Mesenchymal stem cell (in vitro differentiated cells and primary cell): ENCODE data around the gene FOXO6.

Experiments used
- DNase-seq: peaks from one replicate; pipeline ENCODE4 v3.0.0-alpha.2; 2013
- H2AFZ ChIP-seq: one replicate; pipeline ENCODE4 v1.6.1; 2013; ENCODE audit warnings: low read depth, mild to moderate bottlenecking, control low read depth, inconsistent platforms, low read length, moderate library complexity
- H2AK5ac ChIP-seq: 2 replicates; pipeline ENCODE4 v1.6.1; 2013; ENCODE audit warnings: low read length, moderate library complexity, mild to moderate bottlenecking, inconsistent platforms; ENCODE audit not compliant: severe bottlenecking
- H2BK120ac ChIP-seq: one replicate; pipeline ENCODE4 v1.6.1; 2013; ENCODE audit warnings: low read depth, mild to moderate bottlenecking, inconsistent platforms, low read length, moderate library complexity
- H2BK12ac ChIP-seq, 2 experiments: one replicate each; pipeline ENCODE4 v1.6.1; 2013; ENCODE audit warnings: inconsistent platforms in 2 of 2, low read length in 2 of 2, mild to moderate bottlenecking in 2 of 2, moderate library complexity in 2 of 2, control low read depth in 1 of 2
- H2BK15ac ChIP-seq: one replicate; pipeline ENCODE4 v1.6.1; 2013; ENCODE audit warnings: mild to moderate bottlenecking, low read depth, inconsistent platforms; ENCODE audit not compliant: poor library complexity, severe bottlenecking
- H2BK5ac ChIP-seq: 2 replicates; pipeline ENCODE4 v1.6.1; 2013; ENCODE audit warnings: low read depth, mild to moderate bottlenecking, low read length, control low read depth, inconsistent platforms; ENCODE audit not compliant: poor library complexity, severe bottlenecking
- H3K14ac ChIP-seq, 2 experiments: one replicate each; pipeline ENCODE4 v1.6.1; 2013; ENCODE audit warnings: inconsistent platforms in 2 of 2, low read length in 2 of 2, control low read depth in 1 of 2, mild to moderate bottlenecking in 1 of 2, moderate library complexity in 1 of 2
- H3K18ac ChIP-seq, 2 experiments: one replicate each; pipeline ENCODE4 v1.6.1; 2013; ENCODE audit warnings: inconsistent platforms in 2 of 2, low read length in 2 of 2, control low read depth in 1 of 2, low read depth in 1 of 2, mild to moderate bottlenecking in 1 of 2
- H3K23ac ChIP-seq, 2 experiments: one replicate each; pipeline ENCODE4 v1.6.1; 2013; ENCODE audit warnings: inconsistent platforms in 2 of 2, low read length in 2 of 2, mild to moderate bottlenecking in 2 of 2, moderate library complexity in 2 of 2, control low read depth in 1 of 2
- H3K27ac ChIP-seq: 2 replicates; pipeline ENCODE4 v1.5.1; 2013; ENCODE audit warnings: mild to moderate bottlenecking, moderate library complexity, low read length, control low read depth, inconsistent platforms; ENCODE audit not compliant: poor library complexity, severe bottlenecking
- H3K27me3 ChIP-seq, 2 experiments: 2 replicates each; pipeline versions ENCODE4 v1.6.1 to v1.7.0; 2013; ENCODE audit warnings: low read length in 2 of 2, mild to moderate bottlenecking in 2 of 2, moderate library complexity in 2 of 2, control low read depth in 1 of 2, inconsistent platforms in 1 of 2; ENCODE audit not compliant: control insufficient read depth in 1 of 2, insufficient read depth in 1 of 2
- H3K36me3 ChIP-seq, 2 experiments: 2 replicates each; pipeline versions ENCODE4 v1.6.1 to v1.7.0; 2013; ENCODE audit warnings: low read length in 2 of 2, control low read depth in 1 of 2, inconsistent platforms in 1 of 2, low read depth in 1 of 2, mild to moderate bottlenecking in 1 of 2; ENCODE audit not compliant: insufficient read depth in 2 of 2, control insufficient read depth in 1 of 2
- H3K4ac ChIP-seq, 2 experiments: one replicate each; pipeline ENCODE4 v1.6.1; 2013; ENCODE audit warnings: inconsistent platforms in 2 of 2, low read length in 2 of 2, mild to moderate bottlenecking in 2 of 2, moderate library complexity in 2 of 2, control low read depth in 1 of 2, low read depth in 1 of 2
- H3K4me1 ChIP-seq: 2 replicates; pipeline ENCODE4 v1.6.1; 2013; ENCODE audit warnings: low read depth, low read length, control low read depth; ENCODE audit not compliant: control insufficient read depth, insufficient read depth
- H3K4me2 ChIP-seq: 2 replicates; pipeline ENCODE4 v1.6.1; 2013; ENCODE audit warnings: low read length, mild to moderate bottlenecking, inconsistent platforms; ENCODE audit not compliant: poor library complexity, severe bottlenecking
- H3K4me3 ChIP-seq, 2 experiments: 2 replicates each; pipeline versions ENCODE4 v1.5.1 to v1.7.0; 2013; ENCODE audit warnings: low read length in 2 of 2, mild to moderate bottlenecking in 2 of 2, control low read depth in 1 of 2, low read depth in 1 of 2; ENCODE audit not compliant: insufficient read depth in 1 of 2
- H3K79me1 ChIP-seq: replicated peaks from 2 replicates; pipeline ENCODE4 v1.6.1; 2013; ENCODE audit warnings: mild to moderate bottlenecking, control low read depth, low read length, inconsistent platforms; ENCODE audit not compliant: poor library complexity, severe bottlenecking
- H3K9ac ChIP-seq: 2 replicates; pipeline ENCODE4 v1.7.0; 2013; ENCODE audit warnings: mild to moderate bottlenecking, low read length, moderate library complexity
- H3K9me3 ChIP-seq: 2 replicates; pipeline ENCODE4 v1.7.0; 2013; ENCODE audit warnings: mild to moderate bottlenecking, low read length; ENCODE audit not compliant: control insufficient read depth
- H4K8ac ChIP-seq: one replicate; pipeline ENCODE4 v1.6.1; 2013; ENCODE audit warnings: inconsistent platforms, mild to moderate bottlenecking, low read length, moderate library complexity
- H4K91ac ChIP-seq: one replicate; pipeline ENCODE4 v1.6.1; 2013; ENCODE audit warnings: mild to moderate bottlenecking, low read length, inconsistent platforms
- WGBS: methylation state at CpG from one replicate; pipeline ENCODE4 v1.1.7; 2013; ENCODE audit warnings: mixed read lengths; 5-methylcytosine and 5-hydroxymethylcytosine counted together

The FOXO6 gene

GRCh38 chr1:41341772-41342562 lies 19.3 kb upstream of the FOXO6 start:
- peak overlapping the region; percentile 94 for H4K8ac ChIP-seq
- no peaks in the 10 kb centered on the region for H3K79me1 ChIP-seq
- WGBS, result 32% methylated on average over 15 of the region's 15 CpGs
- H2BK120ac ChIP-seq, result peak overlapping the region; percentile 68
- peaks cover 35% of the 10 kb centered on the region for H3K9me3 ChIP-seq
- peak overlapping the region; percentile 61 to 96 for H3K18ac ChIP-seq
- peak overlapping the region; percentile 40 for H3K4me2 ChIP-seq
- H3K4me1 ChIP-seq, result peaks cover 8% of the 10 kb centered on the region
- peak overlapping the region; percentile 66 for H4K91ac ChIP-seq
- H3K27me3 ChIP-seq, result peaks cover 0 to 4% of the 10 kb centered on the region in 2 experiments
- H3K23ac ChIP-seq, result no peak overlapping the region
- H3K27ac ChIP-seq, result no peak overlapping the region
- peak overlapping the region in 1 of 2 experiments; percentile 29 for H2BK12ac ChIP-seq
- no peak overlapping the region for H2AK5ac ChIP-seq
- H2BK5ac ChIP-seq, result no peak overlapping the region
- H2BK15ac ChIP-seq, result no peak overlapping the region
- H3K4ac ChIP-seq, result no peak overlapping the region
- no peaks in the 10 kb centered on the region for H3K36me3 ChIP-seq
- H2AFZ ChIP-seq, result peak overlapping the region; percentile 36
- peak; percentile 69 for DNase-seq
- H3K9ac ChIP-seq, result no peak overlapping the region
- H3K14ac ChIP-seq, result peak overlapping the region in 1 of 2 experiments; percentile 35
- H3K4me3 ChIP-seq, result no peak overlapping the region

GRCh38 chr1:41342774-41343355 lies 18.4 kb upstream of the FOXO6 start:
- Histone ChIP-seq H3K9ac (no peak overlapping the region), H3K4me2 (no peak overlapping the region), H3K18ac (peak overlapping the region in 1 of 2 experiments; percentile 50), H3K4me3 (no peak overlapping the region), H2AFZ (no peak overlapping the region), H4K91ac (no peak overlapping the region), H3K36me3 (no peaks in the 10 kb centered on the region), H3K79me1 (no peaks in the 10 kb centered on the region), H2AK5ac (no peak overlapping the region), H3K4me1 (peaks cover 9% of the 10 kb centered on the region), H3K4ac (peak overlapping the region in 1 of 2 experiments; percentile 55), H2BK15ac (no peak overlapping the region), H2BK120ac (no peak overlapping the region), H2BK12ac (peak overlapping the region in 1 of 2 experiments; percentile 38), H3K27me3 (peaks cover 0 to 4% of the 10 kb centered on the region in 2 experiments), H4K8ac (peak overlapping the region; percentile 75), H2BK5ac (no peak overlapping the region), H3K27ac (no peak overlapping the region), H3K14ac (peak overlapping the region in 1 of 2 experiments; percentile 1), H3K23ac (no peak overlapping the region), H3K9me3 (peaks cover 29% of the 10 kb centered on the region)
- WGBS, result 98% methylated on average over 4 of the region's 5 CpGs
- no peak for DNase-seq

- Histone ChIP-seq H4K91ac (no peak overlapping the region), H3K9me3 (peaks cover 17% of the 10 kb centered on the region), H3K4me2 (no peak overlapping the region), H2BK15ac (no peak overlapping the region), H2AFZ (no peak overlapping the region), H3K23ac (no peak overlapping the region), H4K8ac (no peak overlapping the region), H2BK120ac (no peak overlapping the region), H3K79me1 (no peaks in the 10 kb centered on the region), H3K36me3 (no peaks in the 10 kb centered on the region), H3K18ac (no peak overlapping the region), H3K4ac (no peak overlapping the region), H3K27ac (no peak overlapping the region), H2AK5ac (no peak overlapping the region), H2BK12ac (no peak overlapping the region), H3K4me1 (peaks cover 9% of the 10 kb centered on the region), H3K9ac (no peak overlapping the region), H2BK5ac (no peak overlapping the region), H3K14ac (no peak overlapping the region), H3K27me3 (peaks cover 3 to 12% of the 10 kb centered on the region in 2 experiments), H3K4me3 (no peak overlapping the region)
- WGBS, result 83% methylated on average over 11 of the region's 17 CpGs
- DNase-seq, result no peak
Observed at GRCh38 chr1:41343790-41344699, 17.2 kb upstream of the FOXO6 start.
